Fibroblast of upper back skin (primary cell): Measurements from ENCODE around the gene DOCK2.
"Not testable (repeated sequence)": the region's sequence is repeated elsewhere in the genome, so short reads cannot be mapped to it uniquely, and the experiment has no call there.

Source experiments
- DNase-seq: peaks from one replicate; pipeline ENCODE4 v3.0.0-alpha.2; 2013

The DOCK2 gene

GRCh38 chr5:169798438-169798837 is 161.4 kb downstream of the DOCK2 start:
- no peak for DNase-seq

GRCh38 chr5:169798906-169799660 is 162.0 kb downstream of the DOCK2 start:
- no peak for DNase-seq

GRCh38 chr5:169801324-169801777 is 164.3 kb downstream of the DOCK2 start:
- DNase-seq = peak; percentile 68

GRCh38 chr5:169801781-169802180 is 164.7 kb downstream of the DOCK2 start:
- no peak for DNase-seq

- DNase-seq = peak; percentile 99
Measured at GRCh38 chr5:169803077-169803981, 166.3 kb downstream of the DOCK2 start.

GRCh38 chr5:169804861-169805260 is 167.8 kb downstream of the DOCK2 start:
- DNase-seq = peak; percentile 90

GRCh38 chr5:169805527-169805934 is 168.5 kb downstream of the DOCK2 start:
- DNase-seq = peak; percentile 69

- no peak for DNase-seq
Measured at GRCh38 chr5:169805937-169806700, 169.0 kb downstream of the DOCK2 start.

GRCh38 chr5:169808118-169808581 is 171.1 kb downstream of the DOCK2 start:
- DNase-seq = no peak

- DNase-seq = not testable (repeated sequence)
Measured at GRCh38 chr5:169808880-169809279, 171.8 kb downstream of the DOCK2 start.

GRCh38 chr5:169809281-169809680 is 172.2 kb downstream of the DOCK2 start:
- DNase-seq = no peak

- DNase-seq = no peak
Measured at GRCh38 chr5:169810524-169810923, 173.4 kb downstream of the DOCK2 start.

GRCh38 chr5:169811023-169811422 is 173.9 kb downstream of the DOCK2 start:
- no peak for DNase-seq

GRCh38 chr5:169811680-169812079 is 174.6 kb downstream of the DOCK2 start:
- no peak for DNase-seq

- DNase-seq = no peak
Measured at GRCh38 chr5:169812786-169813185, 175.7 kb downstream of the DOCK2 start.

- no peak for DNase-seq
Measured at GRCh38 chr5:169814045-169814444, 177.0 kb downstream of the DOCK2 start.

GRCh38 chr5:169814522-169814921 is 177.4 kb downstream of the DOCK2 start:
- no peak for DNase-seq

- DNase-seq = no peak
Measured at GRCh38 chr5:169817031-169817430, 180.0 kb downstream of the DOCK2 start.

- DNase-seq = no peak
Measured at GRCh38 chr5:169826618-169827017, 189.5 kb downstream of the DOCK2 start.

GRCh38 chr5:169827769-169828168 is 190.7 kb downstream of the DOCK2 start:
- DNase-seq = no peak

- peak; percentile 38 for DNase-seq
Measured at GRCh38 chr5:169828385-169828784, 191.3 kb downstream of the DOCK2 start.

GRCh38 chr5:169831331-169831730 is 194.3 kb downstream of the DOCK2 start:
- no peak for DNase-seq

GRCh38 chr5:169832304-169832703 is 195.2 kb downstream of the DOCK2 start:
- no peak for DNase-seq
